GM19193 (cell line): Measurements from ENCODE around the gene EGFLAM.

Source experiments
- POLR2A ChIP-seq: IDR thresholded peaks from 4 replicates; pipeline ENCODE4 v1.6.1; 2011; ENCODE audit not compliant: insufficient read depth, insufficient read length; ENCODE audit errors: extremely low read depth

The EGFLAM gene

GRCh38 chr5:38291355-38291754, 33.0 kb downstream of the EGFLAM start:
- TF ChIP-seq POLR2A: no peak

GRCh38 chr5:38292228-38292627, 33.9 kb downstream of the EGFLAM start:
- TF ChIP-seq POLR2A: no peak

- no peak for TF ChIP-seq POLR2A
Measured at GRCh38 chr5:38295751-38296150, 37.4 kb downstream of the EGFLAM start.

DNA sequence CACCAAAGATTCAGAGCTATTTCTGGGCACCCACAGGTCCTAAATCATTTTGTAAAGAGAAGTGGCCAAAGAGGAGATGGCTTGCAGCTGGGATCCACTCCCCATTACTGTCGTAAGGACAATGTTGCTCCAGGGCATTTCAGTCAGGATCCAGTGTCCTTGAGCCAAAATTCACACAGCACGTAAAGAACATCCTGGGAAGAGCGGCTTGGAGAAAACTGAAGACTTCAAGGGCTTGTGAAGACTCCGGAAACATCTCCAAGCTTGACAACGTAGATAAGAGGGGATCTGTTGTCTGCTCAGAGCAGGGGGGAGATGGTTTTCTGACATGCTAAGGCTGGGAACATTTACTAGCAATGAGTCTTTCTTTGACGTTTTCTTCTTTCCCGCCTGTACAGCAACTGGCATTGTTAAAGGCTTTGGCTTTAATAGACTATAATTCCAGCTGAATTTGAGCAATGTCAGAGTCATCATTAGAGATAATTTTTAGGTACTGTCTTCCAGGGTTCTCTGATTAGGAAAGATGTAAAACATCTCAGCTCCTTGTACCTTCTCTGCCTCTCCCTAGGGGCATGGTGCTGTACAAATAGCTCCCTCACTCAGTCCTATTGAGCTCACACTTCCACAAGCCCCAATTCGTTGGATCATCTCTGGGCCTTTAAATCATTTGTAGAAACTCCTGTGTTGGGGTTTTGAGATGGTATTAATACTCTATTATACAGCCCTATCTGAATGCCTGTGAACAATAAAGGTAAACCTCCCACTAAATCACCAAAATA, 39.7 kb downstream of the EGFLAM start:
- no peak for TF ChIP-seq POLR2A

DNA sequence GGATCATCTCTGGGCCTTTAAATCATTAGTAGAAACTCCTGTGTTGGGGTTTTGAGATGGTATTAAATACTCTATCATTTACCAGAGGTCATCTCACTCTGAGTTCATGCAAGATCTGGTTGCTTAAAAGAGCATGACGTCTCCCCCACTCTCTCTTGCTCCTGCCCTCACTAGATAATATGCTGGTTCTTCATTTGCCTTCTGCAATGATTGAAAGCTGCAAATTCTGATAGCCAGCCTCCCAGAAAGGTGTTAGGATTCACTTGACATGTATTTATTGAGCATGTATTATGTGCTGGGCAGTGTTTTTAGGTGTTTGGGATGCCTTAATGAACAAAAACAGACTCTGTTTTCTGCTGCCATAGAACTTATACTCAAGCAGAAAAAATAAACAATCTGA, 41.2 kb downstream of the EGFLAM start:
- TF ChIP-seq POLR2A: no peak

DNA sequence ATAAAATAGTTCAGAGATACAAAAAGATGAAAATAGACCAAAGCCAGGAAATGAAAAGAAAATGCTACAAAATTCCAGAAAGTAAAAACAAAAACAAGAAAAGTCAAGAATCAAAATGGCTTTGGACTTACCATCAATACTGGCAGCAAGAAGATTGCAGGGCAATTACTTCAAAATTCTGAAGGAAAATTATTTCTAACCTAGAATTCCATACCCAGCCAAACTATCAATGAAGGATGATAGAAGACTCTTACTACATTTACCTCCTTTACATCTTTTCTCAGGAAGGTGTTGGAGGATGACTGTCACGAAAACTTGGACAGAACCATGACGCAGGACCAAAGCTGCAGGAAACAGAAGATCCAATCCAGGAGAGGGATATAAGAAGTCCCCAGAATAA, 46.8 kb downstream of the EGFLAM start:
- no peak for TF ChIP-seq POLR2A

DNA sequence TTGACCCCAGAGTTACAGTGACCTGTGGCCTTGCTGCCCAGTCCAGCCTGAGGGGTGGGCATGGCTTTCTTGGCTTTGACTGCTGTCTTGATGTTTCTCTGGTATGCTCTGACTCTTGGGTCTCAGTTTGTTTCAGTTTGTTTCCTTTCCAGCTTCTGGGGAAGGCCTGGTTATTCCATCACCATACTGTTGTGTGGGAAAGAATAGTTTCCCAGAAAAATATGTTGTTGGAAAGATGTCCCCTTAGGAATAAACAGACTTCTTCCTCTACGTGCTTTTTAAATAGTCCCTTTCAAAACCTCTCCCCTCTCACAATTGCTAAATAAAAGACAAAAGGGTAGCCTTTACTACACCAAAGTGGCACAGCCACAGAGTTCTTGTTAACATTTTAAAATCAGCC, 49.5 kb downstream of the EGFLAM start:
- no peak for TF ChIP-seq POLR2A

DNA sequence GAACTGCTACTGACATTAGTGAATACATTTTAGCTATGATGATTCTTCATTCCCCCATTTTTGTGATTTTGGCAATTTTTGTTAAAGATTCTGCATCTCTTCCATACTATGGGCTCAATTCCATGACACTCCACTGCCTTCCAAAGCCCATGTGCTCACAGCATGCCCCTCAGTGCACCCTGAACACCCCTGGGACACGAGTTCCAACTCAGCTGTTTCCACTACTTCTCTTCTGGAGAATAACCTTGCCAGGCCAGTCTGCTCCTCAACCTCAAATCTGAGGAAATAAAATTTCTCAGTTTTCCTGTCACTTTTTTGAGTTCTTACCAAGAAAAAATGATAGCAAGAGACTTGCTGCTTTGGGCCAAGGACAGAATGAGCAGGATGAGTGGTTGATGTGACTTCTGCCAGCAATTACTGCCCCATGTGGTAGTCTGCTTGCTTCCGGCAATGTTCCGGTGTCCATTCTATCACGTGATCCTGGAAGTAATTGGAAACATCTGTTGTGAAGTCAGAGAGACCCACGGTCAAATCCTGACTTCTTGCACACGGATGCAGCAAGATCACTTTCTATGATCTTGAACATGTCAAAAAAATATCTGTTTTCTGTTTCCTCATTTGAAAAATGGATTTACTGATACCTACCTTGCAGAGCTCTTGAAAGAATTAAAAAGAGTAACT, 58.3 kb downstream of the EGFLAM start:
- no peak for TF ChIP-seq POLR2A

DNA sequence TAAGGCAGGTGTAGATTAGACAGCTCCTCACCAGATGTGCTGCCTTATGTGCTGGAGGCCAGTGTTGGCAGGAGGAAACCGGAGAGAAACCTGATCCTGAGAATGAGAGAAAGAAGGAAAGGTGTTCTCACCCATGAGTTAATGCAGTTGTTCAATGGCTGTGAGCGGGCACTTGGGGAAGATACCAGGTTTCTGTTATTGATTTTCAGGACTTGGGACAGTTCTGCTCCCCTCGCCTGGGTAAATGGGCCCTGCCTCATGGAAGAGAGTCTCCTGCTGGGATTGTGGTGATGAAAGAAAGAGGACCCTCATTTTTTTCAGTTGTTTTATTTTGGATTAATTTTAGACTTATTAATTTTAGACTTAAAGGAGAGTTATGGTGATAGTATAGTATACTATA, 59.5 kb downstream of the EGFLAM start:
- no peak for TF ChIP-seq POLR2A

DNA sequence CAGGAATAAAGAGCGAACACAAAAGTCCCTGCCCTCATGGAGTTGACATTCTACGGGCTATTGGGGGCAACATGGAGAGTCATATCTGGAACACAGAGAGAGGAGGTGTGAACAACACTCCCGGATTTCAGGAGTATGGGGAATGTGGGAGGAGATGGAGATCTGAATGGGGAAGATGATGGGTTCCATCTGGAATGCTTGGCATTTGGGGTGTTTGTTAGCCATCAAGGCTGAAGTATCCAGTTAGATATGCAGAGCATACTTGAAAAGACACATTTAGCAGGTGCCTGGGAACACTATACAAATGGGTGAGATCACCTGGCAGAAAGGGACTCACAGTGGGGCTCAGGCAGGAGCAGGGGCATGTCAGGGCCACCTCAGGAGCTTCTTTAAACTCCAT, 61.1 kb downstream of the EGFLAM start:
- no peak for TF ChIP-seq POLR2A

GRCh38 chr5:38321978-38322377, 63.6 kb downstream of the EGFLAM start:
- TF ChIP-seq POLR2A: no peak

DNA sequence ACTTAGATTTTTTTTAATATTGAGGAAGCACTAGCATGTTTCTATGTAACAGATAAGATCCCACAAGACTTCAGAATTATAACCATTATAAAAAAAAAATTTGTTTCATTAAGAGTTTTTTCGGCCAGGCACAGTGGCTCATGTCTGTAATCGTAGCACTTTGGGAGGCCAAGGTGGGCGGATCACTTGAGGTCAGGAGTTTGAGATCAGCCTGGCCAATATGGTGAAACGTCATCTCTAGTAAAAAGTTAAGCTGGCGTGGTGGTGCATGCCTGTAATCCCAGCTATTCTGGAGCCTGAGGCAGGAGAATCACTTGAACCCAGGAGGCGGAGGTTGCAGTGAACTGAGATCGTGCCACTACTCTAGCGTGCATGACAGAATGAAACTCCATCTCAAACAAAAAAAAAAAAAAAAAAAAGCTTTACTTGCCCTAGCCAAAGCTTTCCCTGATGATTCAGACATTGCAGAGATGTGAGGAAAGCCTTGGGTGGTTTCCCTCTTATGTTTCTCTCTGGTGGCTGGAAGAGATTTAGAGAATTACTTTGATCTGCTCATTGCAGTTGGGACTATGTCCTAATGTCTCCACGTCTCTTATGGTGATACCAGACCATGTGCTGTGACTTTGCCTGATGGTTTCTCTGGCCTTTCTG, 65.4 kb downstream of the EGFLAM start:
- no peak for TF ChIP-seq POLR2A

GRCh38 chr5:38329132-38329715, 70.9 kb downstream of the EGFLAM start:
- no peak for TF ChIP-seq POLR2A

DNA sequence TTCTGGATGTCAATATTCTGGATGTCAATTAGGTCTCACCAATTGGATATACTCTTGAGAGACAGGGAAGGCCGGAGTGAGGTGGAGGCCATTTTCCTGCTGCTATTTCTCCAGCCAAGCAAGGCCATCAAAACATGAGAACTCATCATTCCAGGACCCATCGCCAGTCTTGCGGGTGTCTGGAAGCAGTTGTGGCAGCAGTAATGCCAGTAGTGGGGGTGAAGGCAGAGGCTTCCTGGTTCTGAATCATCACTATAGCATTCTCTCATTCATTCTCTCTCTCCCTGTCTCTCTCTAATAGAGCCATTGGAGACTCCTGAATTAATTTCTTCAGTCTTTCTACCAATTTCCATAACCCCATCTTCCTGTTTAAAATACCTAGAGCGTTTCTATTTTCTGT, 71.8 kb downstream of the EGFLAM start:
- no peak for TF ChIP-seq POLR2A

DNA sequence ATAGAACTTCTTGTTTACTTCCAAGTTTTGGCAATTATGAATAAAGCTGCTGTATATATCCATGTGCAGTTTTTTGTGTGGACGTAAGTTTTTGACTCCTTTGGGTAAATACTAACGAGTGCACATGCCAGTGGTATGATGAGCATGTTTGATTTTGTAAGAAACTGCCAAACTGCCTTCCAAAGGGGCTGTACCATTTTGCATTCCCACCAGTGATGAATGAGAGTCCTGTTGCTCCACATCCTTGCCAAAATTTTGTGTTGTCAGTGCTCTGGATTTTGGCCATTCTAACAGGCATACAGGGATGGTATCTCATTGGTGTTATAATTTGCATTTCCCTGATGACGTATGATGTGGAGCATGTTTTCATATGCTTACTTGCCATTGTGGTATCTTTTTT, 73.5 kb downstream of the EGFLAM start:
- no peak for TF ChIP-seq POLR2A
